Measurements from ENCODE around the gene CFAP410.

The CFAP410 gene

DNA sequence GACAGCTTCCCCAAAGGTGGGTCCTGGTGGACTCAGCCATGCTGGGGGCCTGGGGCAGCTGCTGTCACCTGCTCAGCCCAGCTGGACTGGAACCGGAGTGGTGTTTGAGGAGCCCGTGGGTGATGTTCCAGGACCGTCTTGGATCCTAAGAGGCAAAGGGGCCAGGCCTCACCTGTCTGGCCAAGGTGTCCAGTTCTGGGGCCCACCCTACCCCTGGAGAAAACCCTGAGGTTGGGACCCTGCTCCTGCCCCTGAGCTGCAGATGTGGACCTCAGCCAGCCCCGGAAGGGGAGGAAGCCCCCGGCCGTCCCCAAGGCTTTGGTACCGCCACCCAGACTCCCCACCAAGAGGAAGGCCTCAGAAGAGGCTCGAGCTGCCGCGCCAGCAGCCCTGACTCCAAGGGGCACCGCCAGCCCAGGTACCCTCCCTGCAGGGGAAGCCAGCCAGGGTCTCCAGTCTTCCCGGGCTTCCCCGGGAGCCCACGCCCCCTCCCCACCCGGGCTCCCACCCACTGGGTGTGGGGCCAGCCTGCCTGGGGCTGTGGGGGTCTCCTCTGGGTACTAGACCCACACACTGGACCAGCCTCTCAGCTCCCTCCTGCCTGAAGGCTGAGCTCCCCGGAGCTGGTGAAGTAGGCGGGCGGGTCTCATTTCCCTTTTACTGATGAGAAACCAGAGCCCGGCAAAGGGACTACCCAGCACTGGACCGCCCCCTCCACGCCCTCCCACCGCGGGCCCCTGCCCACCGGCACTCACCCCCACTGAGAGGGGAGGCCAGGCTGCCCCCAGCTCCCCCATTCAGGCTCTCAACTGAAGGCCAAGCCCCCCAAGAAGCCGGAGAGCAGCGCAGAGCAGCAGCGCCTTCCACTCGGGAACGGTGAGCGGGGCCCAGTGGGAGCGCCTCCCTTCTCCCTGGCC, 52.2 kb downstream of the CFAP410 start:
- no peak for TF ChIP-seq EZH2 (IDR thresholded peaks at IDR 0.05; ENCODE audit: borderline replicate concordance, low read length)
- TF ChIP-seq, protein P1, sequence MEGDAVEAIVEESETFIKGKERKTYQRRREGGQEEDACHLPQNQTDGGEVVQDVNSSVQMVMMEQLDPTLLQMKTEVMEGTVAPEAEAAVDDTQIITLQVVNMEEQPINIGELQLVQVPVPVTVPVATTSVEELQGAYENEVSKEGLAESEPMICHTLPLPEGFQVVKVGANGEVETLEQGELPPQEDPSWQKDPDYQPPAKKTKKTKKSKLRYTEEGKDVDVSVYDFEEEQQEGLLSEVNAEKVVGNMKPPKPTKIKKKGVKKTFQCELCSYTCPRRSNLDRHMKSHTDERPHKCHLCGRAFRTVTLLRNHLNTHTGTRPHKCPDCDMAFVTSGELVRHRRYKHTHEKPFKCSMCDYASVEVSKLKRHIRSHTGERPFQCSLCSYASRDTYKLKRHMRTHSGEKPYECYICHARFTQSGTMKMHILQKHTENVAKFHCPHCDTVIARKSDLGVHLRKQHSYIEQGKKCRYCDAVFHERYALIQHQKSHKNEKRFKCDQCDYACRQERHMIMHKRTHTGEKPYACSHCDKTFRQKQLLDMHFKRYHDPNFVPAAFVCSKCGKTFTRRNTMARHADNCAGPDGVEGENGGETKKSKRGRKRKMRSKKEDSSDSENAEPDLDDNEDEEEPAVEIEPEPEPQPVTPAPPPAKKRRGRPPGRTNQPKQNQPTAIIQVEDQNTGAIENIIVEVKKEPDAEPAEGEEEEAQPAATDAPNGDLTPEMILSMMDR (IDR thresholded peaks at IDR 0.05; ENCODE audit: low read length): no peak
- Histone ChIP-seq H3K4me2 (ENCODE audit: low read length) (no peak overlapping the region), H3K9ac (ENCODE audit: low read length) (no peak overlapping the region)

DNA sequence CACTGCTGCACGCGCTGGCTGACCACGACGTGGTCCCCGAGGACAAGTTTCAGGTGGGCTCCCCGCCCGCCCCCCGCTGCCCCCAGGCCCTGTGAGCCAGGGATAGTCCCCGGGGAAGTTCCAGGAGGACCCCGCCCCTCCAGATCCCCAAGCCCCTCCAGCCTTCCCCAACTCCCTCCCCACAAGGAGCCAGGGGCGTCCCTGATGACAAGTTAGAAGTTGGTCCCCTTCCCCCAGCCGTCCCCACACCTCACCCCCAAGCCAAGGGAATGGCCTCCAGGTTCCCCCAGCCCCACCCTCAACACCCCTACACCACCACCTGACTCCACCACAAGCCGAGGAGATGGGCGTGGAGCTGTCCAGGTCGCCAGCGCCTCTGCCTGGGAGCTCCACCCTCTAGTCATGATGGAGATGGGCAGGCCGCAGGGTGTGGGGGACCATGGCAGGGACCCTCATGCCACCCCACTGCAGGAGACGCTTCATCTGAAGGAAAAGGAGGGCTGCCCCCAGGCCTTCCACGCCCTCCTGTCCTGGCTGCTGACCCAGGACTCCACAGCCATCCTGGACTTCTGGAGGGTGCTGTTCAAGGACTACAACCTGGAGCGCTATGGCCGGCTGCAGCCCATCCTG, 53.0 kb downstream of the CFAP410 start:
- Histone ChIP-seq H3K9ac (ENCODE audit: low read length) (no peak overlapping the region), H3K9me3 (ENCODE audit: low read length) (no peaks in the 10 kb centered on the region), H4K20me1 (ENCODE audit: insufficient read depth, low read length) (no peaks in the 10 kb centered on the region), H3K4me1 (ENCODE audit: insufficient read depth, low read length, severe bottlenecking) (no peaks in the 10 kb centered on the region), H3K27ac (ENCODE audit: low read depth, low read length, poor library complexity, severe bottlenecking) (no peak overlapping the region), H3K4me3 (ENCODE audit: low read depth, low read length, poor library complexity, severe bottlenecking) (no peak overlapping the region), H3K36me3 (ENCODE audit: insufficient read depth, low read length) (no peaks in the 10 kb centered on the region), H3K79me2 (ENCODE audit: insufficient read depth, low read length) (no peaks in the 10 kb centered on the region), H3F3A (ENCODE audit: insufficient read depth, low read length) (no peaks in the 10 kb centered on the region), H3K4me2 (ENCODE audit: low read length) (no peak overlapping the region), H2AFZ (ENCODE audit: low read length) (no peak overlapping the region), H3K27me3 (ENCODE audit: insufficient read depth, low read length) (peaks cover 9% of the 10 kb centered on the region; the same call in 1 of the 2 replicates), H3K9me2 (ENCODE audit: low read depth, low read length) (no peaks in the 10 kb centered on the region)
- TF ChIP-seq, protein P1 (IDR thresholded peaks at IDR 0.05; ENCODE audit: low read length): no peak
- no peak for TF ChIP-seq EZH2 (IDR thresholded peaks at IDR 0.05; ENCODE audit: borderline replicate concordance, low read length)

More for the DNA sequence above, 52.2 kb downstream of the CFAP410 start:
- Histone ChIP-seq H2AFZ (ENCODE audit: low read length) (no peak overlapping the region), H3K4me1 (ENCODE audit: insufficient read depth, low read length, severe bottlenecking) (no peaks in the 10 kb centered on the region), H3F3A (ENCODE audit: insufficient read depth, low read length) (no peaks in the 10 kb centered on the region), H3K27me3 (ENCODE audit: insufficient read depth, low read length) (peaks cover 9% of the 10 kb centered on the region; the same call in 1 of the 2 replicates), H3K27ac (ENCODE audit: low read depth, low read length, poor library complexity, severe bottlenecking) (no peak overlapping the region), H3K36me3 (ENCODE audit: insufficient read depth, low read length) (no peaks in the 10 kb centered on the region), H3K4me3 (ENCODE audit: low read depth, low read length, poor library complexity, severe bottlenecking) (no peak overlapping the region), H4K20me1 (ENCODE audit: insufficient read depth, low read length) (no peaks in the 10 kb centered on the region), H3K79me2 (ENCODE audit: insufficient read depth, low read length) (no peaks in the 10 kb centered on the region), H3K9me3 (ENCODE audit: low read length) (no peaks in the 10 kb centered on the region), H3K9me2 (ENCODE audit: low read depth, low read length) (no peaks in the 10 kb centered on the region)

DNA sequence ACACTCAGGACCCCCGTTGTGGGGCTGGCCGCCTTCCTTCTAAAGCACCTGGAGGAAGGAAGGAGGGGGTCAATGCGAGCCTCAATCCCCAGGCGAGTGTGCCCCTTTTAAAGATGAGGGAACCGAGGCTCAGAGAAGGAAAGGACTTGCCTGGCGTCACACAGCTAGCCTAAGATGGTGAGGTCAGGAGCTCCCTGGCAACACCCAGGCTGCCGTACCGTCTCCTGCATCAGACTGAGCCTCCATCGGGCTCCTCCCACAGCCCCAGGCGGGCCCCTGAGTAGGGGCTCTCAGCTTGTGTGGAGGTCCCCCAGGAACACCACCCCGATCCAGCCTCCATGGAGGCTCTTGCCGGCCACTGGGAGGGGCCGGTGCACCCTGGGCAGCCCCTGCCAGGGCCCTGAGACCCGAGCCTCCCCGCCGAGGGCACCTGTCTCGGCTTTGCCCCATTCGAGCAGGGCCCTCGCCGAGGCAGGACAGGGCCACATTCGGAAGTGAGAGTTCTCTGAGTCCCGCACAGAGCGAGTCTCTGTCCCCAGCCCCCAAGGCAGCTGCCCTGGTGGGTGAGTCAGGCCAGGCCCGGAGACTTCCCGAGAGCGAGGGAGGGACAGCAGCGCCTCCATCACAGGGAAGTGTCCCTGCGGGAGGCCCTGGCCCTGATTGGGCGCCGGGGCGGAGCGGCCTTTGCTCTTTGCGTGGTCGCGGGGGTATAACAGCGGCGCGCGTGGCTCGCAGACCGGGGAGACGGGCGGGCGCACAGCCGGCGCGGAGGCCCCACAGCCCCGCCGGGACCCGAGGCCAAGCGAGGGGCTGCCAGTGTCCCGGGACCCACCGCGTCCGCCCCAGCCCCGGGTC, 53.8 kb downstream of the CFAP410 start, which contains the start of gene AIRE:
TSS of gene AIRE (plus strand) at position 739 of the 855 bp plus-strand sequence. CDS start 131 bp downstream, outside the sequence.
- Histone ChIP-seq H2AFZ (ENCODE audit: low read length) (no peak within 1 kb of the TSS), H3K4me2 (ENCODE audit: low read length) (no peak within 1 kb of the TSS), H3K9ac (ENCODE audit: low read length) (no peak within 1 kb of the TSS), H3K4me1 (ENCODE audit: insufficient read depth, low read length, severe bottlenecking) (no peaks in the 10 kb centered on the region), H3K4me3 (ENCODE audit: low read depth, low read length, poor library complexity, severe bottlenecking) (no peak within 1 kb of the TSS), H3K79me2 (ENCODE audit: insufficient read depth, low read length) (no peaks in the 10 kb centered on the region), H3K9me2 (ENCODE audit: low read depth, low read length) (no peaks in the 10 kb centered on the region), H4K20me1 (ENCODE audit: insufficient read depth, low read length) (no peaks in the 10 kb centered on the region), H3K9me3 (ENCODE audit: low read length) (no peaks in the 10 kb centered on the region), H3F3A (ENCODE audit: insufficient read depth, low read length) (no peaks in the 10 kb centered on the region), H3K36me3 (ENCODE audit: insufficient read depth, low read length) (no peaks in the 10 kb centered on the region), H3K27me3 (ENCODE audit: insufficient read depth, low read length) (peaks cover 9% of the 10 kb centered on the region; the same call in 1 of the 2 replicates), H3K27ac (ENCODE audit: low read depth, low read length, poor library complexity, severe bottlenecking) (no peak within 1 kb of the TSS)
- TF ChIP-seq EZH2 (IDR thresholded peaks at IDR 0.05; ENCODE audit: borderline replicate concordance, low read length): no peak
- TF ChIP-seq, protein P1 (IDR thresholded peaks at IDR 0.05; ENCODE audit: low read length): no peak
